ENCODE results near the gene NFIB. TPM values are rescaled to one million over a fixed set of nuclear protein-coding genes. Genes with fewer than 3 reads are reported as not detected.

The NFIB gene
- total and polyA plus RNA-seq, 2 experiments from 2014 or later: 15.2 to 27.3 TPM

- Histone ChIP-seq H3K27ac (no peak overlapping the region), H3K4me2 (no peak overlapping the region), H3K4me3 (no peak overlapping the region), H2AFZ (no peak overlapping the region), H3K9me3 (ENCODE audit: low read depth) (no peaks in the 10 kb centered on the region), H3K9me2 (replicated peaks; ENCODE audit: insufficient read depth) (no peaks in the 10 kb centered on the region), H3K4me1 (ENCODE audit: insufficient read depth) (no peaks in the 10 kb centered on the region), H3K36me3 (replicated peaks; ENCODE audit: insufficient read depth, low read depth) (no peaks in the 10 kb centered on the region), H4K20me1 (ENCODE audit: insufficient read depth, poor library complexity, severe bottlenecking) (no peaks in the 10 kb centered on the region), H3K27me3 (no peaks in the 10 kb centered on the region), H3K79me2 (peaks cover 8% of the 10 kb centered on the region)
- WGBS (ENCODE audit: low lambda C conversion rate, missing lambda C conversion rate): 83% methylated on average over 1 of the region's 1 CpG
- DNase-seq (ENCODE audit: low spot score): no peak
- TF ChIP-seq EZH2phosphoT487 (IDR thresholded peaks at IDR 0.05; ENCODE audit: low read depth, severe bottlenecking, unreplicated experiment) (no peak), CTCF (IDR thresholded peaks at IDR 0.05; ENCODE audit: poor library complexity) (no peak), EZH2 (IDR thresholded peaks at IDR 0.05; ENCODE audit: borderline replicate concordance) (no peak)
Observed at GRCh38 chr9:14164908-14165307, 149.0 kb downstream of the NFIB start.

- no peak for TF ChIP-seq EZH2 (IDR thresholded peaks at IDR 0.05; ENCODE audit: borderline replicate concordance)
- TF ChIP-seq CTCF (IDR thresholded peaks at IDR 0.05; ENCODE audit: poor library complexity): no peak
- TF ChIP-seq EZH2phosphoT487 (IDR thresholded peaks at IDR 0.05; ENCODE audit: low read depth, severe bottlenecking, unreplicated experiment): no peak
- Histone ChIP-seq H3K4me1 (ENCODE audit: insufficient read depth) (no peaks in the 10 kb centered on the region), H3K9me3 (ENCODE audit: low read depth) (no peaks in the 10 kb centered on the region), H3K4me3 (no peak overlapping the region), H3K4me2 (no peak overlapping the region), H3K27ac (no peak overlapping the region), H2AFZ (no peak overlapping the region), H3K27me3 (no peaks in the 10 kb centered on the region), H3K79me2 (peaks cover 11% of the 10 kb centered on the region), H4K20me1 (ENCODE audit: insufficient read depth, poor library complexity, severe bottlenecking) (no peaks in the 10 kb centered on the region), H3K36me3 (replicated peaks; ENCODE audit: insufficient read depth, low read depth) (no peaks in the 10 kb centered on the region), H3K9me2 (replicated peaks; ENCODE audit: insufficient read depth) (no peaks in the 10 kb centered on the region)
- DNase-seq (ENCODE audit: low spot score): no peak
- WGBS (ENCODE audit: low lambda C conversion rate, missing lambda C conversion rate): 89% methylated on average over 4 of the region's 4 CpGs
Observed at GRCh38 chr9:14159440-14160216, 154.3 kb downstream of the NFIB start.

- Histone ChIP-seq H3K4me2 (no peak overlapping the region), H3K27ac (no peak overlapping the region), H3K4me1 (ENCODE audit: insufficient read depth) (no peaks in the 10 kb centered on the region), H3K27me3 (no peaks in the 10 kb centered on the region), H3K9me2 (replicated peaks; ENCODE audit: insufficient read depth) (no peaks in the 10 kb centered on the region), H4K20me1 (ENCODE audit: insufficient read depth, poor library complexity, severe bottlenecking) (no peaks in the 10 kb centered on the region), H2AFZ (no peak overlapping the region), H3K9me3 (ENCODE audit: low read depth) (no peaks in the 10 kb centered on the region), H3K79me2 (peaks cover 8% of the 10 kb centered on the region), H3K4me3 (no peak overlapping the region), H3K36me3 (replicated peaks; ENCODE audit: insufficient read depth, low read depth) (no peaks in the 10 kb centered on the region)
- no peak for TF ChIP-seq EZH2phosphoT487 (IDR thresholded peaks at IDR 0.05; ENCODE audit: low read depth, severe bottlenecking, unreplicated experiment)
- TF ChIP-seq EZH2 (IDR thresholded peaks at IDR 0.05; ENCODE audit: borderline replicate concordance): no peak
- no peak for TF ChIP-seq CTCF (IDR thresholded peaks at IDR 0.05; ENCODE audit: poor library complexity)
- WGBS (ENCODE audit: low lambda C conversion rate, missing lambda C conversion rate): 100% methylated on average over 1 of the region's 1 CpG
- no peak for DNase-seq (ENCODE audit: low spot score)
Observed at GRCh38 chr9:14158916-14159315, 155.0 kb downstream of the NFIB start.

Measured in hepatocyte (in vitro differentiated cells).